ENCODE data around the gene ZNF850.
A peak's percentile ranks its signal among the peaks of the same experiment; 100 is the strongest.

Gene ZNF850

GRCh38 chr19:36688058-36688457 is 84.5 kb downstream of the ZNF850 start:
- DNase-seq (ENCODE audit: low read depth in 2 of 2), result no peak

DNA sequence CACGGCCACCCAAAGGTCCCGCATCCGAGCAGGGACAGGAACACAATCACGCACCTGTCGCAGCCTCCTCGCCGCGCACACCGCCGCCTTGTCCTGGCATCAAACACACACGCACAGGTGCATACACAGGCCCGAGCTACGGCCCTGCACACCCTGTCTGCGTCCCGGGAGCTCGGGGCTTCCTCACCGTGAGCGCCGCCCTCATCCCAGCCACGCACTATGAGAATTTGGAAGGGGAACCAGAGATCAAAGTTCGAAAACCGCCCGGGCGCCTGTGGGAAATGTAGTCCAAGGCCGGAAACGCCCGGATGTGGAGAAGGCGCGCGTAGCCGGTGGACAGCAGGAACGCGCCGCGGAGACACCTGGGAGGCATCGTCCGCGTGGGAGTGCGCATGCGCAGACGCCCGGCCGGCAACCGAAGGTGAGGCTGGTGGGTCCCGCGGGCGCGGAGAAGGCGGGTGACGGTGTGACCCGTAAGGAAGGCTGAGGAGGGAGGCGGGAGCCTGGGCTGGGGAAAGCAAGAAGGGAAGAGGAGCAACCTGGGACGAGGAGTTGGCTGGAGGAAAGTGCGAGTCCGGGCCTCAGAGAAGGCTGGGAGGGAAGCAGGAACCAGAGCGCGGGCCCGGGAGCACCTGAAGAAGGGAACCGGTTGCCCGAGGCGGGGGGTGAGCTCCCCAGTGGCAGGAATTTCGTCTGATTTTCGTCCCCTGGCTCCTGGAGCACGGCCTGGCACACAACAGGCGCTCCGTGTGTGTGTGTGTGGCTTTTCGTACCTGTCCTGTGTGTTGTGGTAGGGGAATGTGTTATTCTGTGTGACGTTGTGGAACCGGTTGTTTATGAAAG is 85.2 kb downstream of the ZNF850 start, which contains the start of gene ZNF567:
Gene ZNF567 (plus strand): TSS at position 399 of the 843 bp plus-strand sequence. CDS start 7,256 bp downstream, outside the sequence.
- peak; percentile 98 for DNase-seq (ENCODE audit: low read depth in 2 of 2)

DNA sequence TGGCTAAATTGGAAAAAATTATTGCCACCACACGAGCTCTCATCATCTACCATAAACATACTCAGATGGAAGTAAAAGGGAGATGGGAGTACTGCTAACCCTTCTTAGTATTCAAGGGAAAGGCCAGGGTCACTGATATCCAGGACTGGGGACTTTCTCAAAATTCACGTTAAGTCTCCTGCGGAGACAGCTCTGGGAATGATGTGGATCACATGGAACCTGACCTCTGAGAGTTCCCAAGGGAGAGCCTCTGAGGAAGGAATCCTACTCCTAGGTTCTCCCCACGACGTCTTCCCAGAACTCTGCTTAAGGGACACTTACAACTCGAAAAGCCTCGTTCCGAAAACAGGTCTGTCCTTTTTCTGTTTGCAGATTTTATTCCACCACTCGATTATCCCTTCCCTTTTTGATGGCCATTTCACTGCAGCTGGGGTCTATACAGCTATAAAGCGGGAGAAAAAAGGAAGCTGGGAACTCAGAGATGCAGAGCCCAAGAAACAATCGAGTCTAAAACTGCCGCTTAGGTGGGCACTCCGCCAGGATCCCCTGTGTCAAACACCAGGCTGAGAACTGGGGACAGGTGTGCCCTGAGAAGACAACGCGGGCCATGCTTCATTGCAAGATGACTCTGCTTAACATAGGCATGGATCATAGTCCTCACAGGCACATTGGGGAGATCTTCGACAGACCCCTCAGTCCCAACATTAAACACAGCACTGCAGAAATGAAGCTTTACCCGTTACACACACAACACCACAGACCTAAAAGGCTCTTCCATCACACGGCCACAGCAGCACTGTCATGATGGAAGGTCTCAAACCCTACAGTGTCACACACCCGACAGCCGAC is 86.0 kb downstream of the ZNF850 start:
- no peak for DNase-seq (ENCODE audit: low read depth in 2 of 2)

- no peak for DNase-seq (ENCODE audit: low read depth in 2 of 2)
These were observed 86.8 kb downstream of the ZNF850 start for GRCh38 chr19:36685835-36686234.

GRCh38 chr19:36679455-36679854 is 93.2 kb downstream of the ZNF850 start:
- no peak for DNase-seq (ENCODE audit: low read depth in 2 of 2)

DNA sequence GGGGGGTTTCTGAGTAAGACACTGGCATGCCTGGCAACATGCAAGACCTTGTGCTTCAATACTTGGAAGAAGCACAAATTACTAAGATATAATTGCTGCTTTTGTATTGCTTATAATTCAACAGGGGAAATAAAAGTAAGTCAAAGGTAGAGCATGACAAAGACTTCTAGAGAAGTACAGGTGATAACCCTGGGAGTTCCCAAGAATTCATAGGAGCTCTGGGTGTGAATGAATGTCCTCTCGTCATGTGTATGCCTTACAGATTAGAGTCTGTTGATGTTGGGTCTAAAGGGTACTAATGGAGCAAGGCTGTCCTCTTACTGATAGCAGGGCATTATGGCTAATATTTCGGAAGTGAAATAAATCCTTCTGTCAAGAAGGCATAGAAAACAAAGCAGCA is 98.4 kb downstream of the ZNF850 start:
- DNase-seq (ENCODE audit: low read depth in 2 of 2), result no peak

DNA sequence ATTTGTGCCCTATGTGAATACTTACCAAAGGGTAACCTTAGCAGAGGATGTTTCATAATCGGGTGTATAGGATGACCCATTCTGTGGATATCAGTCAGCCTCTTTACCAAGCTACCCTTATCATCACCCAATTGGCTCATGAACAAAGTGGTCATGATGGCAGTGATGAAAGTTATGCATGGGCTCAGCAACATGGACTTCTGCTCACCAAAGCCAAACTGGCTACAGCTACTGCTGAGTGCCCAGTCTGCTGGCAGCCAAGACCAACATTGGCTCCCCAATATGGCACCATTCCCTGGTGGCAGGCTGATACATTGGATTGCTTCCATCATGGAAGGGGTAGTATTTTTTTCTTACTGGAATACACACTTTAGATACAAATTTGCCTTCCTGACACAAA is 100.2 kb downstream of the ZNF850 start:
- DNase-seq (ENCODE audit: low read depth in 2 of 2), result no peak

DNA sequence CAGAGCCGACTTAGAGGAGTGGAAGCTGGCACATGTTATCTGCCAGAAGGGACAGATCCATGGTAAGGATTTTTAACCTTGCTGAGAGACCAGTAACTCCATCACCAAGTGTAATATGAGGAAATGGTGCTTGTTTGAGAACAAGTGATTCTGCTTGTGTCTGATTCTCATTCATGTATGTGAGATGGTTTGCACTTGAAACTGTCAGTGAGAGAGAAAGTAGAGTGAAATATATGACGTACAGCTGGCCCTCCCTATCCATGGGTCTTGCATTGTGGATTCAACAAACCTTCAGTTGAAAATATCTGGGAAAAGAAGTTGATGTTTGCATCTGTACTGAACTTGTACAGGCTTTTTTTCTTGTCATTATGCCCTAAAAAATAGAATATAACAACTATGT is 104.0 kb downstream of the ZNF850 start:
- no peak for DNase-seq (ENCODE audit: low read depth in 2 of 2)

GRCh38 chr19:36665832-36666231 is 106.8 kb downstream of the ZNF850 start:
- no peak for DNase-seq (ENCODE audit: low read depth in 2 of 2)

Data from stimulated activated CD4-positive, alpha-beta T cell treated with anti-CD3 and anti-CD28 coated beads, Interleukin-4, amount 100 ng/mL, for 48 hours (primary cell).